ENCODE data around the gene DDX10. TPM values are rescaled to one million over a fixed set of nuclear protein-coding genes. Genes with fewer than 3 reads are reported as not detected.
A peak's percentile ranks its signal among the peaks of the same experiment; 100 is the strongest.

Gene DDX10
- total RNA-seq (10 to 100 TPM; 59.2 to 64.4 TPM), polyA plus RNA-seq (ENCODE audit: insufficient read depth, low read depth, low replicate concordance) (25.7 TPM)
- long read RNA-seq, donor 1, full-length matches to known transcripts = 8 of 53 reads
- long read RNA-seq, donor 1, partial matches to known transcripts = 45 of 53 reads
- long read RNA-seq, donor 1, other reads (novel, unspliced or antisense) = 0 of 53 reads
- long read RNA-seq, donor 2, full-length matches to known transcripts = 1 of 1 reads
- long read RNA-seq, donor 2, partial matches to known transcripts = 0 of 1 reads
- long read RNA-seq, donor 2, other reads (novel, unspliced or antisense) = 0 of 1 reads

DNA sequence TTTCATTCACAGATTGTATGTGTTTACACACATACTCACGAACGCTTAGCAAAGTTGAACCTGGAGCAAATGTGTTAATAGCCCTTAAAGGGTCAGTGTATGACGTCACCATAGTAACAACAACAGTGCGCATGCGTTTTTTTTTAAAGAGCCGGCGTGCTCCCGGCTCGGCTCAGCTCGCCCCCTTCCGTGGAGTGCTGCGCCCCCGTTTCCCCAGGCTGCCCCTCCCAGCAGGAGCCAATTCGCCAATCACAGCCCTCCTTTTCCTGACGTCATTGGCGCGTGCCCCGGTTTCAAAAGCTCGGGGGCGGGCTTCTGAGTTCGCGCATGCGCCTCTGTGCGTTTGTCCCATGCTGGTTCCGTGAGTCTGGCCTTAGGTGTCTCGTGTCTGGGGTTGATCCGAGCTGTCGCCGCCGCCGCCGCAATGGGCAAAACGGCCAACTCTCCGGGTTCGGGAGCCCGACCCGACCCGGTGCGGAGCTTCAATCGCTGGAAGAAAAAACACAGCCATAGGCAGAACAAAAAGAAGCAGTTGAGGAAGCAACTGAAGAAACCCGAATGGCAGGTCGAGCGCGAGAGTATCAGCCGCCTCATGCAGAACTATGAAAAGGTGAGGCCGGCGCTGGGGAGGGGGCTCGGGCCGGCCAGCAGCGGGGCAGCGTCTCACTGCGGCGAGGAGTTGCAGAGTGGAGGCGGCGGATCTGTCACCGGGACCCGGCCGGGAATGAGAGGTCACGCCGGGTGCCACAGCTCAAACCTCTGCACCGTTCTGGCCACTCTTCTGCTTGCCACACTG is at the start of gene DDX10:
DDX10 (plus strand) TSS at position 340 of the 796 bp plus-strand sequence; CDS start at position 425, 85 bp downstream.
- peak within 1 kb of the TSS; percentile 78 to 80 for H3K27ac ChIP-seq
- peaks cover 20% of the 10 kb centered on the region for H3K4me1 ChIP-seq
- TF ChIP-seq, protein P1, sequence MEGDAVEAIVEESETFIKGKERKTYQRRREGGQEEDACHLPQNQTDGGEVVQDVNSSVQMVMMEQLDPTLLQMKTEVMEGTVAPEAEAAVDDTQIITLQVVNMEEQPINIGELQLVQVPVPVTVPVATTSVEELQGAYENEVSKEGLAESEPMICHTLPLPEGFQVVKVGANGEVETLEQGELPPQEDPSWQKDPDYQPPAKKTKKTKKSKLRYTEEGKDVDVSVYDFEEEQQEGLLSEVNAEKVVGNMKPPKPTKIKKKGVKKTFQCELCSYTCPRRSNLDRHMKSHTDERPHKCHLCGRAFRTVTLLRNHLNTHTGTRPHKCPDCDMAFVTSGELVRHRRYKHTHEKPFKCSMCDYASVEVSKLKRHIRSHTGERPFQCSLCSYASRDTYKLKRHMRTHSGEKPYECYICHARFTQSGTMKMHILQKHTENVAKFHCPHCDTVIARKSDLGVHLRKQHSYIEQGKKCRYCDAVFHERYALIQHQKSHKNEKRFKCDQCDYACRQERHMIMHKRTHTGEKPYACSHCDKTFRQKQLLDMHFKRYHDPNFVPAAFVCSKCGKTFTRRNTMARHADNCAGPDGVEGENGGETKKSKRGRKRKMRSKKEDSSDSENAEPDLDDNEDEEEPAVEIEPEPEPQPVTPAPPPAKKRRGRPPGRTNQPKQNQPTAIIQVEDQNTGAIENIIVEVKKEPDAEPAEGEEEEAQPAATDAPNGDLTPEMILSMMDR (IDR thresholded peaks at IDR 0.05) = peak in 2 of 3 experiments; percentile 25 to 35
- TF ChIP-seq POLR2A (IDR thresholded peaks at IDR 0.05) = no peak
- DNase-seq = peak; percentile 98
- intact Hi-C loops (cut with DNase I; ENCODE audit: low total_unique reads) = no loop called here
- peak within 1 kb of the TSS; percentile 77 to 85 for H3K4me3 ChIP-seq
- H3K36me3 ChIP-seq (ENCODE audit: low read depth, missing control alignments) = no peaks in the 10 kb centered on the region
- H3K27me3 ChIP-seq = no peaks in the 10 kb centered on the region
- WGBS, 2 donors = 0 to 1% methylated on average over 25 to 61 of the region's 61 CpGs
- no peaks in the 10 kb centered on the region for H3K9me3 ChIP-seq

DNA sequence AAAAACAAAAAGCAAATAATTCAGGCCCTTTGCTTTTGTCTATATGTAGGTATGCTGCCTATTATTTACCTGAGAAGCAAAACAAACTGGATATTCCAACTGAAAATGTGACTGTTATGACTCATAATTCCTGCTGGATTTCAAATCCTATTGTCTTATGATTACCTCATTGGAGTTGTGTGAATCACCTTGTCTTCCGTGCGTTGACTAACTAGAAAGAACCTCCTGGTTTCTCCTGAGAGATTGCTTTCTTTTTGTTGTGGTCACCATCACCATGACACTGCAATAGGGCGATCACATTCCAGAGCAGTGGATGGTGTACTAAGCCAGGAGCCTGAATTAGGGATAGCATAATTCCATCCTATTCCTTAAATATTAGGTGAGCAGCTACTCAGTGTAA is 48.3 kb upstream of the DDX10 start:
- no peaks in the 10 kb centered on the region for H3K36me3 ChIP-seq (ENCODE audit: low read depth, missing control alignments)
- no peak overlapping the region for H3K27ac ChIP-seq
- no peaks in the 10 kb centered on the region for H3K9me3 ChIP-seq
- H3K4me1 ChIP-seq = no peaks in the 10 kb centered on the region
- no peak for DNase-seq
- intact Hi-C loops (cut with DNase I; ENCODE audit: low total_unique reads) = no loop called here
- no peak overlapping the region for H3K4me3 ChIP-seq
- TF ChIP-seq, protein P1 (IDR thresholded peaks at IDR 0.05) = no peak
- no peak for TF ChIP-seq POLR2A (IDR thresholded peaks at IDR 0.05)
- WGBS, 2 donors = 86 to 89% methylated on average over 3 of the region's 3 CpGs
- no peaks in the 10 kb centered on the region for H3K27me3 ChIP-seq

DNA sequence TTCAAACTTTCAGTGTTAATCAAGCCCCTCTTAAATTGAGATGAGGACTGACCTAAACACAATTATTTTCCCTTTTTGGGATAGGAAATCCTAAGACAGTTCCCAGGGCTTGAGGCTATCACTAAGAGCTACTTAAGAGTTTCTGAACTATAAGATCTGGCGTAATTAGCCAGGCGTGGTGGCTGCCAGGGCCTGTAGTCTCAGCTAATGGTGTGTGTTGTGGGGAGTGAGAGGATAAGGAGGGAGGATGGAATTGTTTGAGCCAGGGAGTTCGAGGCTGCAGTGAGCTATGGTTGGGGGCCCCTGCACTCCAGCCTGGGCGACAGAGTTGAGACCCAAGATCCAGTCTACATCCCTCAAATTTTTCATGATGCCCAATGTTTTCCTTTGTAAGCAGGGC is 47.8 kb upstream of the DDX10 start:
- no peak overlapping the region for H3K4me3 ChIP-seq
- no peak overlapping the region for H3K27ac ChIP-seq
- H3K36me3 ChIP-seq (ENCODE audit: low read depth, missing control alignments) = no peaks in the 10 kb centered on the region
- H3K9me3 ChIP-seq = no peaks in the 10 kb centered on the region
- intact Hi-C loops (cut with DNase I; ENCODE audit: low total_unique reads) = no loop called here
- 84 to 91% methylated on average over 4 of the region's 4 CpGs for whole genome bisulfite sequencing, 2 donors
- no peaks in the 10 kb centered on the region for H3K4me1 ChIP-seq
- TF ChIP-seq, protein P1 (IDR thresholded peaks at IDR 0.05) = no peak
- no peak for TF ChIP-seq POLR2A (IDR thresholded peaks at IDR 0.05)
- no peak for DNase-seq
- H3K27me3 ChIP-seq = no peaks in the 10 kb centered on the region

DNA sequence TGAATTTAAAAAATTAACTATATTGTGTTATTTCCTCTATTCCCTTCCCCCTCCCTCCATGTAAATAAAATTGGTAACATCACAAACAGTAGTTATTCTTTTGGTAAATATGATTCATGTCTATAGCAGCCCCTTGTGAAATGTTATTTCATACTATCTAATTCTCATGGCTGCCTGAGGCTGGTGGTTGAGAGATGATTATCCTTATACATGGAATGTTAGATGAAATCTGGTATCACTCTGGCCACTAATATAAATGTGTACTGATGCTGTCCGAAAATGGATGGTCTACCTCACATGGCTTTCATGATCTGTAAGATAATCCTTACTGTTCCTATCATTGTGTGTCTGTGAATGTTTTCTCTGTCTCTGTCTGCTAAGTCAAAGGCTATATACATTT is 46.3 kb upstream of the DDX10 start:
- 82 to 83% methylated on average over 1 of the region's 1 CpG for WGBS, 2 donors
- no peaks in the 10 kb centered on the region for H3K36me3 ChIP-seq (ENCODE audit: low read depth, missing control alignments)
- no peak for TF ChIP-seq POLR2A (IDR thresholded peaks at IDR 0.05)
- TF ChIP-seq, protein P1 (IDR thresholded peaks at IDR 0.05) = no peak
- intact Hi-C loops (cut with DNase I; ENCODE audit: low total_unique reads) = no loop called here
- no peaks in the 10 kb centered on the region for H3K4me1 ChIP-seq
- no peaks in the 10 kb centered on the region for H3K9me3 ChIP-seq
- DNase-seq = no peak
- H3K27ac ChIP-seq = no peak overlapping the region
- H3K4me3 ChIP-seq = no peak overlapping the region
- H3K27me3 ChIP-seq = no peaks in the 10 kb centered on the region

Data from testis (tissue), 5 donors.